Stomach (tissue), 4 donors: ENCODE measurements around the gene GRIA2.

Experiments
- CTCF ChIP-seq, 7 experiments: fragments of 450-650 bp in 4 of 7; fragments of 200-600 bp in 3 of 7; sonication (generic) in 3 of 7; IDR thresholded peaks; one replicate each; pipeline ENCODE4 v1.5.1; 2016 to 2019; ENCODE audit warnings: antibody characterized with exemption in 7 of 7, control low read depth in 2 of 7, mild to moderate bottlenecking in 1 of 7
- EP300 ChIP-seq: sonication (generic); formaldehyde crosslinking; IDR thresholded peaks from one replicate; pipeline ENCODE4 v1.6.1; 2017; ENCODE audit warnings: antibody characterized with exemption
- POLR2A ChIP-seq, 4 donors: fragments of 450-650 bp; IDR thresholded peaks; one replicate each; pipeline ENCODE4 v1.6.1; 2016; ENCODE audit warnings: antibody characterized with exemption in 4 of 4, control low read depth in 2 of 4, mild to moderate bottlenecking in 1 of 4, moderate library complexity in 1 of 4
- POLR2AphosphoS5 ChIP-seq, 3 donors: sonication (generic); formaldehyde crosslinking; IDR thresholded peaks; one replicate each; pipeline ENCODE4 v1.6.1; 2016; ENCODE audit warnings: antibody characterized with exemption in 3 of 3

GRCh38 chr4:157223456-157223855, 2.9 kb downstream of the GRIA2 start:
- no peak for TF ChIP-seq POLR2A (IDR thresholded peaks at IDR 0.05)
- no peak for TF ChIP-seq CTCF (IDR thresholded peaks at IDR 0.05)
- TF ChIP-seq POLR2AphosphoS5 (IDR thresholded peaks at IDR 0.05): no peak
- TF ChIP-seq EP300: no peak
